NCI-H460 (cell line): ENCODE results near the gene MCF2L. TPM values are rescaled to one million over a fixed set of nuclear protein-coding genes. Genes with fewer than 3 reads are reported as not detected.

Experiments used
- DNase-seq: peaks from one replicate; pipeline ENCODE4 v3.0.0-alpha.2; 2016; ENCODE audit warnings: low read depth; ENCODE audit errors: extremely low read depth
- total RNA-seq: library from RNA; depleted of rRNA; stranded (reverse); fragments of >200 nt; shearing (Covaris generic); gene quantifications from 2 replicates; pipeline ENCODE4 v1.2.3, GENCODE V29; 2014; rRNA removed

MCF2L gene
- total RNA-seq, 1 experiment from 2014 or later: 0.97 TPM

- DNase-seq: no peak
These were observed 170.6 kb downstream of the MCF2L start for GRCh38 chr13:113139577-113139976.

- no peak for DNase-seq
These were observed 171.9 kb downstream of the MCF2L start for GRCh38 chr13:113140677-113141600.

GRCh38 chr13:113141601-113141970 is 172.6 kb downstream of the MCF2L start:
- DNase-seq: no peak

GRCh38 chr13:113142876-113143275 is 173.9 kb downstream of the MCF2L start:
- no peak for DNase-seq

GRCh38 chr13:113143466-113144254 is 174.6 kb downstream of the MCF2L start:
- DNase-seq: no peak

- DNase-seq: no peak
These were observed 175.2 kb downstream of the MCF2L start for GRCh38 chr13:113144255-113144629.

- DNase-seq: no peak
These were observed 176.5 kb downstream of the MCF2L start for GRCh38 chr13:113145496-113145895.

- DNase-seq: no peak
These were observed 177.0 kb downstream of the MCF2L start for GRCh38 chr13:113145911-113146598.

GRCh38 chr13:113146750-113147149 is 177.7 kb downstream of the MCF2L start:
- no peak for DNase-seq

- DNase-seq: no peak
These were observed 178.2 kb downstream of the MCF2L start for GRCh38 chr13:113147206-113147605.

- DNase-seq: no peak
These were observed 179.4 kb downstream of the MCF2L start for GRCh38 chr13:113148407-113148806.

GRCh38 chr13:113148940-113149503 is 180.0 kb downstream of the MCF2L start:
- DNase-seq: no peak

Other genes starting within 250 kb of the MCF2L start
- gene F7, start 136.6 kb downstream of the MCF2L start, total RNA-seq: 0.07 TPM in 1 of 2 replicates, not detected in the other
- 0.59 and 0.61 TPM in 2 replicates for gene F10, start 153.6 kb downstream of the MCF2L start, total RNA-seq
- gene PROZ, start 189.4 kb downstream of the MCF2L start, total RNA-seq: not detected in 2 replicates
- gene PCID2, start 239.5 kb downstream of the MCF2L start, total RNA-seq: 120 and 124 TPM in 2 replicates
- gene CUL4A, start 240.4 kb downstream of the MCF2L start, total RNA-seq: 151 and 160 TPM in 2 replicates